ENCODE data around the gene IFT172.
"Not testable (repeated sequence)": the region's sequence is repeated elsewhere in the genome, so short reads cannot be mapped to it uniquely, and the experiment has no call there.

The IFT172 gene, protein sequence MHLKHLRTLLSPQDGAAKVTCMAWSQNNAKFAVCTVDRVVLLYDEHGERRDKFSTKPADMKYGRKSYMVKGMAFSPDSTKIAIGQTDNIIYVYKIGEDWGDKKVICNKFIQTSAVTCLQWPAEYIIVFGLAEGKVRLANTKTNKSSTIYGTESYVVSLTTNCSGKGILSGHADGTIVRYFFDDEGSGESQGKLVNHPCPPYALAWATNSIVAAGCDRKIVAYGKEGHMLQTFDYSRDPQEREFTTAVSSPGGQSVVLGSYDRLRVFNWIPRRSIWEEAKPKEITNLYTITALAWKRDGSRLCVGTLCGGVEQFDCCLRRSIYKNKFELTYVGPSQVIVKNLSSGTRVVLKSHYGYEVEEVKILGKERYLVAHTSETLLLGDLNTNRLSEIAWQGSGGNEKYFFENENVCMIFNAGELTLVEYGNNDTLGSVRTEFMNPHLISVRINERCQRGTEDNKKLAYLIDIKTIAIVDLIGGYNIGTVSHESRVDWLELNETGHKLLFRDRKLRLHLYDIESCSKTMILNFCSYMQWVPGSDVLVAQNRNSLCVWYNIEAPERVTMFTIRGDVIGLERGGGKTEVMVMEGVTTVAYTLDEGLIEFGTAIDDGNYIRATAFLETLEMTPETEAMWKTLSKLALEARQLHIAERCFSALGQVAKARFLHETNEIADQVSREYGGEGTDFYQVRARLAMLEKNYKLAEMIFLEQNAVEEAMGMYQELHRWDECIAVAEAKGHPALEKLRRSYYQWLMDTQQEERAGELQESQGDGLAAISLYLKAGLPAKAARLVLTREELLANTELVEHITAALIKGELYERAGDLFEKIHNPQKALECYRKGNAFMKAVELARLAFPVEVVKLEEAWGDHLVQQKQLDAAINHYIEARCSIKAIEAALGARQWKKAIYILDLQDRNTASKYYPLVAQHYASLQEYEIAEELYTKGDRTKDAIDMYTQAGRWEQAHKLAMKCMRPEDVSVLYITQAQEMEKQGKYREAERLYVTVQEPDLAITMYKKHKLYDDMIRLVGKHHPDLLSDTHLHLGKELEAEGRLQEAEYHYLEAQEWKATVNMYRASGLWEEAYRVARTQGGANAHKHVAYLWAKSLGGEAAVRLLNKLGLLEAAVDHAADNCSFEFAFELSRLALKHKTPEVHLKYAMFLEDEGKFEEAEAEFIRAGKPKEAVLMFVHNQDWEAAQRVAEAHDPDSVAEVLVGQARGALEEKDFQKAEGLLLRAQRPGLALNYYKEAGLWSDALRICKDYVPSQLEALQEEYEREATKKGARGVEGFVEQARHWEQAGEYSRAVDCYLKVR (N-terminal part only)

DNA sequence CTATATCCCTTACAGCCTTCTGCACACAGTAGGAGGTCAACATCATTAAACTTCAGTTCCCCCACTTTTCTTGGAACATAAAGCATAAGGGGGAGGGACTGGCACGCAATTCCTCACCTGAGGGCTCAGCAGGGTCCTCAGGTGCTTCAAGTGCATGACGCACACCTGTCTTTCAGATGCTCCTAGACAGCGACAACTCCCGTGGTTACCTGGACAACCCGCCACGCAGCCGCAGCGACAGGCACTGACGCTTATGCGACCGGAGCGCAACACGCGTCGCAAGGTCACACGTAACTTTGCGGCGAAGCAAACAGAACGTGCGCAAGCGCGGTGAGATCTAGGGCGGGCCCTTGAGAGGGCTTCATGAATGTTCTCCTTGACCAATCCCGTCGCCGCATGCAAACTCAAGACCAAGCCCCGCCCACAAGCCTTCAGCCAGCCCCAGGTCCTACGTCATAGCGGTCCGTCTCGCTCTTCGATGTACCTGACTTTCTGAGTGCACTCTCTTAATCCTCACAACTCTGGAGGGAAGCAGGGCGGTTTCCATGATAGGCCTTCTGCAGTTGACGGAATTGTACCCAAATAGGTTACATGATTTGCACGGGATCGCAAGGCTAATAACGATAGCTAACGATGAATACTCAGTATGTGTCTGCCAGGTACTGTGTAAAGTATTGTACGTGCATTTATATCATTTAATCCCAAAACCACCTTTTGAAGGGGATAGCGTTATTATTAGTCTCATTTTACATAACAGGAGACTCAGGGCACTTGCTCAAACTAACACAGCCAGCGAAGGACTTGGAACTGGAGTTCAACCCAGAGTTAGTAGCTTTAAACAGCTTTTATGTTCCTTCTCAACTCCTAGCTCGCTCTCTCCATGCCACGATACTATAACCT lies at the start of gene IFT172:
IFT172 (minus strand) TSS at position 246 of the 900 bp plus-strand sequence; CDS start at position 156, 90 bp downstream.
- DNase-seq, result peak; percentile 98

DNA sequence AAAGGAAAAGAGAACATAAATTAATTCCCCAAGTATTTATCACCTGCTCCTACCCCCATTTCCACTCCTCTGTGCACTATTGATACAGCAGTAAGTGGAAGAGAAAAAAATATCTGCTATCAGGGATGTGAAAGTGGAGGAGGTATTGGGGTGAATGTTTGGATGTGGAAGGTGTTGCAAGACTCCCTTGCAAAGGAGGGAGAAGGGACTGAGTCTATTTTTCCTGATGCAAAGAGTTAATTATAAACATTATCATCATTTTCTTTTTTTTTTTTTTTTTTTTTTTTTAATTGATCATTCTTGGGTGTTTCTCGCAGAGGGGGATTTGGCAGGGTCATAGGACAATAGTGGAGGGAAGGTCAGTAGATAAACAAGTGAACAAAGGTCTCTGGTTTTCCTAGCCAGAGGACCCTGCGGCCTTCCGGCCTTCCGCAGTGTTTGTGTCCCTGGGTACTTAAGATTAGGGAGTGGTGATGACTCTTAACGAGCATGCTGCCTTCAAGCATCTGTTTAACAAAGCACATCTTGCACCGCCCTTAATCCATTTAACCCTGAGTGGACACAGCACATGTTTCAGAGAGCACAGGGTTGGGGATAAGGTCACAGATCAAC lies 49.4 kb upstream of the IFT172 start:
- not testable (repeated sequence) for DNase-seq

DNA sequence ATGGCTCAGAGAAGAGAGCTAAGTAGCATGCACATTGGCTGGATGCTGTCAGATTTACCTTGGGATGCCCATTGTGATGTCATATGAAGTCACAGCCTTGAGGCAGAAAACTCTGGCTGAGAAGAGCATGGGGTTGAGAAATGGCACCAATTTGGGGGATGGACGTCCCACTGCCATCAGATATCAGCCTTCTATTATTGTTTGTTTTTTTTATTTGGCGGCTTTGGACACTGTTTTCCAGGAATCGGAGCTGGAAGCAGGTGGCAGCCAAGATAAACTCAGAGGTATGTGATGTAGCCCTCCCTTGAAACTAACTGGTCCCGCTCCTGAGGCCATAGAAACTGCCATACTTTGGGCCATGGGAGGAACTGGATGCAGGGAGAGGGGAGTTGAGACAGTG lies 47.7 kb upstream of the IFT172 start:
- DNase-seq, result no peak

DNA sequence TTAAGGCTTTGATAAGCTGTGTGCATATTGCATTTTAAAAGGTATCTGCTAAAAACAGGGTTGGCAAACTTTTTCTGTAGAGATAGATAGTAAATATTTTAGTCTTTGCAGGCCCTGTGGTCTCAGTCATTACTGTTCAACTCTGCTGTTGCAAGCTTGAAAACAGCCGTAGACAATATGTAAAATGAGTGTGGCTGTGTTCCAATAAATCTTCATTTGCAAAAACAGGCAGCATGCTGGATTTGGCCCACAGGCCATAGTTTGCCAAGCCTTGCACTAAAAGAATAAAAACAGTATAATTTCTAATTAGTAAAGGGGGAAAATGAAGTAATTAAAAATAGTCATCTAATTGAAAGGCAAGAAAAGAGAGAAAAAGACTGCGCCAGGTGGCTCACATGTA lies 42.4 kb upstream of the IFT172 start:
- DNase-seq, result no peak

DNA sequence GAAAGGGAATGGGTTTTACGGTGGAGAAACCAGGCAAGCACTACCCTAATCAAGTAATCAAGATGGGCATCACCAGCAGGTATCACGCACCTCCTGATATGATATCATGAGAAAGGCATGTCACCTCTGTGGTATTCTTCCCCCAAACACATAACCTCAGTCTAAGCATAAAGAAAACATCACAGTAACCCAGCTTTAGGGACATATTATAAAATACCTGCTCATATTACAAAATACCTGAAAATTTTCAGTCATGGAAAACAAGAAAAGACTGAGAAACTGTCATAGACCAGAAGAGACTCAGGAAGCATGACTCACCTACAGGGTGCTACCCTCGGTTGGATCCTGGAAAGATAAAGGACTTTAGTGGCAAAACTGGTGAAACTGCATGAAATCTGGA lies 37.6 kb upstream of the IFT172 start:
- DNase-seq, result no peak

DNA sequence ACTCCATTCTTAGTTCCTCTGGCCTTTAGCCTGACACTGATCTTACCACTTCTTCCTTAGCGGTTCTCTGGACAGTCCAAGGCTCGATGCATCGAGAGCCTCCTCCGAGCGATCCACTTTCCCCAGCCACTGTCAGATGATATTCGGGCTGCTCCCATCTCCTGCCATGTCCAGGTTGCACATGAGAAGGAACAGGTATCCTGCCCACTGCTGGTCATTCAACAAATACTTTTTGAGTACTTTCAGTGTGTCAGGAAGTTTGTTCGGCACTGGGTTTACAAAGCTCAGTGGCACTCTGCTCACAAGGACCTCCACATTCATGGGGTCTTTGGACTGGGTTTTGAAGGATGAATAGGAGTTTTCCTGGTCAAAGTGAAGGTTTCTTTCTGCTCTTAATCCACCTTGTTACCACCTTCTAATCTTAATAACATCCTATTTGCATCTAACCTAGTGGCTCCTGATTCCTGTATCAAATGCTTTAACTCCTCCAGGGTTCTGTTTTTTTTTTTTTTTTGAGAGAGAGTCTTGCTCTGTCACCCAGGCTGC lies 32.9 kb upstream of the IFT172 start:
- no peak for DNase-seq

DNA sequence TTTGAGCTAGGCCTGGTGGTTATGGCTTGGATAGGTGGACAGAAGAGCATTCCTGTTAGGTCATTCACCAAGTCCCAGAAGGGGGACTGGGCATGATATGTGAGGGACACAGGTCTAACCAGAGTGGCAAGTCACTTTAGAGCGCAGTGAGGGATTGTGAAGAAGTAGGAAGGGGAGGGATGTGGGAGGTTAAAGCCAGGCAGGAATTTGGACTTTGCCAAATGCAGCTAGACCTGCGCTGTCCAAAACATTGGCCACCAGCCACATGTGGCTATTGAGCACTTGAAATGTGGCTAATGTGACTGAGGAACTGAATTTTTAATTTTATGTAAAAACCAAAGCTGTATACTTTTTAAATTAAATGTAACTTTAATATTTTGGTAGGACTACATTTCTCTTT lies 30.8 kb upstream of the IFT172 start:
- DNase-seq, result no peak

DNA sequence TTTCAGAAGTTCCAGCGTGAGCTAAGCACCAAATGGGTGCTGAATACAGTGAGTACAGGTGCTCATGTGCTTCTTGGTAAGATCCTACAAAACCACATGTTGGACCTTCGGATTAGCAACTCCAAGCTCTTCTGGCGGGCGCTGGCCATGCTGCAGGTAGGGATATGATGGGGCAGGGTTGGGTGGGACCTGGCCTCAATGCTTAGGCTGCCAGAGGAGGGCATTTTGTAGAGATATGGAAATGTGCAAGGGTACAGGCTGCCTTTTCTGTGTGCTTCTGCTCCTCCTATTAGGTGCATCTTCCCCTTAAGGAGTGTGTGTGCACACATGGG lies 29.2 kb upstream of the IFT172 start:
- no peak for DNase-seq

DNA sequence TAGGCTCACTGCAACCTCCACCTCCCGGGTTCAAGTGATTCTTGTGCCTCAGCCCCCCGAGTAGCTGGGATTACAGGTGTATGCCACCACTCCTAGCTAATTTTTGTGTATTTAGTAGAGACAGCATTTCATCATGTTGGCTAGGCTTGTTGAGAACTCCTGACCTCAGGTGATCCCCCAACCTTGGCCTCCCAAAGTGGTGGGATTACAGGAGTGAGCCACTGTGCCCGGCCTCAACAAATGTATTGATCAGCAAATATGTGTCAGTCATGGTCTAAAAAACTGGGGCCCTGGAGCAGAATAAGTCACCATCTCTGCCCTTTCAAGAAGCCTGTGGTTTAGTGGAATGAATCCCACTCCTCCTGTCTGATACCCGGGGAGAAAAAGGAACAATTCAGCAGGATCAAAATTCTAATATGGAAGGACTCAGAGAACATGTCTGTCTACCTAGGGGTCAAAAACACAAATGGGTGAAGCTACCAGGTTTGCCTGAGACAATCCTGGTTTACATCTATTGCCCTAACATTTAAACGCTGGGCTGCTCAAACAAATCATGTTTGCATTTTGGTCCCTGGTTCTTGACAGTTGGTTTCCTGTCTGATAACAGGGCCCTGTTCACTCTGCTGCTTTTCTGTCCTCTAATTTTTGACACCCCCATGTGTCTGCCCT lies 28.7 kb upstream of the IFT172 start:
- no peak for DNase-seq

DNA sequence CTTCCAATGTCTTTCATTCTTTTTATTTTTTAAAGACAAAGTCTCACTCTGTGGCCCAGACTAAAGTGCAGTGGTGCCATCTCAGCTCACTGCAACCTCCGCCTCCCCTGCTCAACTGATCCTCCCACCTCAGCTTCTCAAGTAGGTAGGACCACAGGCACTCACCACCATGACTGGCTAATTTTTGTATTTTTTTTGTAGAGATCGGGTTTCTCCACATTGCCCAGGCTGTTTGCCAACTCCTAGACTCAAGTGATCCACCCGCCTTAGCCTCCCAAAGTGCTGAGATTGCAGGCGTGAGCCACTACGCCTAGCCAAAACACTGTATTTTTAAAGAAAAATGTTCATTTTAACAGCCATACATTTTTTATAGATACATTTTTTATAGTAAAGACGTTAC lies 19.8 kb upstream of the IFT172 start:
- no peak for DNase-seq

DNA sequence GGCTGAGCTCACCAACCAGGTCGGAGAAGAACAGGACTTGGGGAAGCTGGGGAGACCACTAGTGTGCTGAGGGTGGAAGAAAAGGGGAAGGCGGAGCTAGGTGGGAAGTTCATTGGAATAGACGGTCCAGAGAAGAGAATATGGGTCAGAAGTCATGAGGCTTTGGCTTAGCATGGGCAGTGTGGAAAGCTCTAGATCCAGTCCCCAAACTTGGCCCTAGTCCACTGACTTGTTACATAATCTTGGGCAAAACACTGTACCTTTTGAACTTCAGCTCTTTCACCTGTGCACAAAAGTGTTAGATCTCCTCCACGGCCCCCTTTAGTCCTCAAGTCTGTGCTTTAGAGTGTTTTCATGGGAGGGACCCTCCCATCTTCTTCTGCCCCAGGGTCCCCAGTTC lies 17.8 kb upstream of the IFT172 start:
- no peak for DNase-seq

DNA sequence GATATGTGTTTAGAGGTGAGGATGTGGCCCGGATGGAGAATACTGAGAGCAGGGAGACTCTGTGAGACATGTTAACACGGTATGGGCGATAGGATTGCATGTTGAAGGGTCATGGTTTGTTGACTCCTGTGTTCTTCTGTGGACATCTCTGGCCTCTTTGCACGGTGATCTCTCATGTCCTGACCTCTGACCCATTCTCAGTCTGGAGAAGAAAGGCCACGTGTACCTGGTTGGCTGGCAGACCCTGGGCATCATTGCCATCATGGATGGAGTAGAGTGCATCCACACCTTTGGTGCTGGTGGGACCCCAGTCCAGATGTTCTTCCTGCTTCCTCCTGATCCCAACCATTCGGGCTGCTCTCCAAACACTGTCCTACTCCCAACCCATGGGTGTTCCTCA lies 17.0 kb upstream of the IFT172 start:
- no peak for DNase-seq

DNA sequence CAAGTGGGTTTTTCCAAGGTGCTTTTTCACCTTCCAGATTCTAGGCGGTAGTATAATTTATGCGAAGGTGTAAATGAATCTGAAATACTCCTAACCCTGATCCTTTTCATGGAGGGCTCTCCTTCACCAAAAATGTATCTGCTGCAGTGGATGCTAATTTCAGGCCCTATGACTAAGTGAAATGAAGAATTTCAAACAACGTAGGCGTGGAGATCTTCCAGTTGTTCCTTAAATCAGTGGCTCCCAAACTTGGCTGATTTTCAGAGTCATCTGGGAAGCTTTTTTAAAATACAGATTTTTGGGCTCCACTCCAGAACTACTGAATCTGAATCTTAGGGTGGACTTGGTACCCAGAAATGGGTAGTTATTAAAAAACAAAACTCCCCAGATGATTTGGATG lies 12.6 kb upstream of the IFT172 start:
- DNase-seq, result no peak

DNA sequence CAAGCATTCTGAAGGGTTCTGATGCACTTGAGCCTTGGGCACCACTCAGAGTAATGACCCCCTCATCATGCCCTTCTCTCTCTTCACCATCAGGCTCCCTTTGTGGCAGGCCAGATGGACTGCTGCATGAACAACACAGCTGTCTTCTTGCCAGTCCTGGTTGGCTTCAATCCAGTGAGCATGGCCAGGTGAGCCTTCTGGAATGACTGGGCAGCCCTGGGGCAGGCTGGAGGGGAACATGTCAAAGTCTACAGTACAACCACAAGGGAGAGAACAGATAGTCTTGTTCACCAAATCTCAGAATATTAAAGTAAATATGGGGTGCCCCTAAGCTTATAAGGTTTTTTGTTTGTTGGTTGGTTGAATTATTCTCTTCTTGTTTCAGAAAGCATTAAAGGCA lies 11.5 kb upstream of the IFT172 start:
- DNase-seq, result no peak

DNA sequence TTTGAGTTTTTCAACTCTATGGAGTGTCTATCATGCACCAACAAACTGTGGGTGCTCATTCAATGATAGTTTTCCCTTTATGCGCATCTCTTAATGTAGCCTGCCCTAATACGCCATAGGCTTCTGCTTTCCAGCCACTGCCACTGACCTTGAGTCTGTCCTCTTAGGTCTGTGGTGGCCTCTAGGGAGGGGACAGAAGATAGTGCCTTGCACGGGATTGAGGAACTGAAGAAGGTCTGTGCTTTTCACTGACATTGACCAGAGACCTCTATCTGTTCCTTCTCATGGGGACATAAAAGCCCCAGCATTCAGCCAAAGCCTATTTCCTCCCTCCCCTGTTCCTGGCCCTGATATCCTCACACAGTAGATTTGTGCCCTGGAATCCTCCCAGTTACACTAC lies 9.4 kb upstream of the IFT172 start:
- DNase-seq, result no peak

DNA sequence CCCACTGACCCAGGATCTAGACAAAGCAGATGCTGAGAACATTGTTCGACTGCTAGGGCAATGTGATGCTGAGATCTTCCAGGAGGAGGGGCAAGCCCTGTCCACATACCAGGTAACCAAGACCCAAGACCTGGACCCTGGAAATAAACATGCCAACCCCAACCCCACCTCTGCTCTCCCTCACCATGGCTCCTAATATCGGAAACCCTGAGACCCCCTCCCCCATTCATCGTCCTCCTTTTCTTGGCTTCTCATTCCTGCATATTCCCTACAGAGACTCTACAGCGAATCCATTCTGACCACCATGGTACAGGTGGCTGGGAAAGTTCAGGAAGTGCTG lies 7.7 kb upstream of the IFT172 start:
- no peak for DNase-seq

DNA sequence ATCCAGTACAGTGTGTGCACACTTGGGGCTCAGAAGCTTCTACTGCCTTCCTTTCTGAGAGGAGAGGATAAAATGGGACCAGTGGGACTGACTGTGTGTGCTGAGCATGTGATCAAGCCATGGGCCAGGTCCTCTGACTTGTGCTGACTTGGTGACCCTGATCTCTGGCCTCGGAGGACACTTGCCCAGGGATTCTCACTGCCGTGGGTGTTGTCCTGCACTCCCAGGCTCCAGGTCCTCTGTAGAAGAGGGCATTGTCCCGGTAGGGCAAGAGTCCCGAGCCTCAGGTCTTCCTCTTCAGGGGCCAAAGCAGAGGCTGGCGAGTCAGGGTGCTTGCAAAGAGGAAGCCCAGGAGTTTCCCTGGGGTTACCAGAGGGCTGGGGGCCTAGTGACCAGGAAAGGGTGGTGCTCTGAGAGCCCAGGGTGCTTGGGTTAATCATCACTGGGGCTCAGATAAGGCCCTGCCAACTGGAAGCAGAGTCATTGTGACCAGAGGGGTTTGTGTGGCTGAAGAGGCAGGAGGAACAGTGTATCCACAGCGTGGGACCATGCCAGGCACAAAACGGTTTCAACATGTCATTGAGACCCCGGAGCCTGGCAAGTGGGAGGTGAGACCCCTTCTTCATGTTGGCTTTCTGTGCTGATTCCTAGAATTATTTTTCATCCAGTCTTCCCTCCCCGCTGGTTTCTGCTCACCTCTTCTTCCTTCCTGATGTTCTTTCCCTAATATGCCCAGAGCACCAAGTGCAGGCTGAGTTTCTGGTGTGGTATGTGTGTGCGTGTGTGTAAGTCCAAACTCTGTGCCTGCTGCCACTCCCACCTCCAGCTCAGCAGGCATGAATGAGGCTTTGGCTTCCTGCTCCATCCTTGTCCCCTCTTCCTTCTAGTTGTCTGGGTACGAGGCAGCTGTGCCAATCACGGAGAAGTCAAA lies 7.1 kb upstream of the IFT172 start, which contains the start of gene GCKR:
GCKR (plus strand) TSS at position 483 of the 931 bp plus-strand sequence; CDS start at position 549, 66 bp downstream.
- DNase-seq, result no peak

DNA sequence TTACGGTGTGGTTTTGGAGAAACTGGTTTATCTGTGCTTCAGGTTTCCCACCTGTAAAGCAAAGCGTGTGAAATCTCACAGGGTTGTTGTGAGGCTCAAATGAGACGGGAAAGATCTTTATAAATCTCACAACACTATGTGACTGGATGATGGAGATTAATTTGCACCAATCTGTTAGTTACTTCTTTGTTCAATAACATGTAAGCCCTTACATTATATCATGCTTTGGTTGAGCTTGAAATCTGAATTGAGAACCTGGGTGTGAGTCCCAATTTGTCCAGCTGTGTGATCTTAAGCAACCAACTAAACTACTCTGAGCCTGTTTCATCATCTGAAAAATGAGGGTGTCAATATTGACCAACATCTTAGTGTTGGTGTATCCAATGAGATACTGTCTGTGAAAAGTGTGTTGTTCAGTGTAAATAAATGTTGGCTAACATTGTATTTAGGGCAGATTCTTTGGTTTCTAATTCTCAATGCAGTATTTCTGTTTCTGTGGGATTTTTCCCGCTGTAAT lies 6.4 kb upstream of the IFT172 start:
- no peak for DNase-seq

DNA sequence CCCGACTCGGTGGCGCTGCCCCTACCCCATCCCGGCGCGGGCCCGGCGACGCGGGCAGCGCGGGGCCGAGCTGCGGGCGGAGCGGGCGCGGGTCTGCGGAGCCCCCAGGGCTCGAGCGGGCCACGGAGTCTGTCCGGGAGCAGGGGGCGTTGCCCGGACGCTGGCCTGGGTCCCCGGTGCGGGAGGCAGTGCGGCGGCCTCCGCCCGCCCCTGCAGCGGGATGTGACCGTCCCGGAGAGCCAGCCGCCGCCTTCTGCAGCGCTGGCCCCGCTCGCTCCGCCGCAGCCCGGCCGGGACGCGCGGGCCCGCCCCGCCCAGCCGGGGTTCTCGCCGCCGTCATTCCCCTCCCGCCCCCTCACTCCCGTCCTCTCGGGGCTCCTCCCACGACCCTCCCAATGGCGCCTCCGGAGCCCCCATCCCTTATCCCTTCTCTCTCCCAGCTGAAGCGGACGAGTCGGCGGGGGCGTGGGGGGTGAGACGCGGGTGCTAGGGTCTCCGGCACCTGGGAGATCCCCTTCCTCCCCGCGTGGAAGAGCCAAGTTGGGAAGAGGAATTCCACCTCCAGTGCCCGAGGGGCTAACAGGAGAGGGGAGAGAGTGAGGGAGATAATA lies 5.5 kb upstream of the IFT172 start, which contains the start of gene FNDC4:
FNDC4 (minus strand) TSS at position 257 of the 611 bp plus-strand sequence. CDS start 521 bp downstream, outside the sequence.
- no peak for DNase-seq
